Neural cell (in vitro differentiated cells): ENCODE measurements around the gene CEP20.

Experiments used
- EP300 ChIP-seq: fragments of 450-650 bp; conservative IDR thresholded peaks from 2 replicates; pipeline ENCODE4 v1.6.1; 2014; ENCODE audit warnings: antibody characterized with exemption, mild to moderate bottlenecking, moderate library complexity; ENCODE audit not compliant: poor library complexity, severe bottlenecking
- TF ChIP-seq, protein P1 (sequence below): fragments of 450-650 bp; IDR thresholded peaks from 2 replicates; pipeline ENCODE4 v1.5.1; 2014; ENCODE audit warnings: antibody characterized with exemption, mild to moderate bottlenecking, moderate library complexity; ENCODE audit not compliant: poor library complexity, severe bottlenecking

DNA sequence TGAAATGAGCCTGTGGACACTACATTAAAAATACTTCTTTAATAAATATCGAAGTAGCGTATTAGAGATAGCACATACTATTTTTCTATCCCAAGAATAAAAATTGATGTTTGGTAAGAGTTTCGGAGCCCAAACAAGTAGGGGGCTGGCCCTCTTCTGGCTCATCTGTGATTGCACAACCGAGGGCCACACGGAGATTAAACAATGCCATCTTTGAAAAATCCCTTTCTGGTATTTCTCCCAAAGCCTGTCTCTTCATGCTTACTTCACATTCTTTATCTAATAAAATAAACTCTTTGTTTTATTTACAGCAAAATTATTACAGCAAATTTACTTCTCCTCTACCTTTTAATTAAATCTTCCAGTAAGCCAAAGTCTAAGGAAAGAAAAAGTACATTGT, 22.0 kb downstream of the CEP20 start:
- TF ChIP-seq, protein P1, sequence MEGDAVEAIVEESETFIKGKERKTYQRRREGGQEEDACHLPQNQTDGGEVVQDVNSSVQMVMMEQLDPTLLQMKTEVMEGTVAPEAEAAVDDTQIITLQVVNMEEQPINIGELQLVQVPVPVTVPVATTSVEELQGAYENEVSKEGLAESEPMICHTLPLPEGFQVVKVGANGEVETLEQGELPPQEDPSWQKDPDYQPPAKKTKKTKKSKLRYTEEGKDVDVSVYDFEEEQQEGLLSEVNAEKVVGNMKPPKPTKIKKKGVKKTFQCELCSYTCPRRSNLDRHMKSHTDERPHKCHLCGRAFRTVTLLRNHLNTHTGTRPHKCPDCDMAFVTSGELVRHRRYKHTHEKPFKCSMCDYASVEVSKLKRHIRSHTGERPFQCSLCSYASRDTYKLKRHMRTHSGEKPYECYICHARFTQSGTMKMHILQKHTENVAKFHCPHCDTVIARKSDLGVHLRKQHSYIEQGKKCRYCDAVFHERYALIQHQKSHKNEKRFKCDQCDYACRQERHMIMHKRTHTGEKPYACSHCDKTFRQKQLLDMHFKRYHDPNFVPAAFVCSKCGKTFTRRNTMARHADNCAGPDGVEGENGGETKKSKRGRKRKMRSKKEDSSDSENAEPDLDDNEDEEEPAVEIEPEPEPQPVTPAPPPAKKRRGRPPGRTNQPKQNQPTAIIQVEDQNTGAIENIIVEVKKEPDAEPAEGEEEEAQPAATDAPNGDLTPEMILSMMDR: no peak
- TF ChIP-seq EP300: no peak
